Liver (tissue), 9 donors: Measurements from ENCODE around the gene KRT32. TPM values are rescaled to one million over a fixed set of nuclear protein-coding genes. Genes with fewer than 3 reads are reported as not detected.
"Not testable (repeated sequence)": the region's sequence is repeated elsewhere in the genome, so short reads cannot be mapped to it uniquely, and the experiment has no call there.

Source experiments
- DNase-seq: peaks from one replicate; pipeline ENCODE4 v3.0.0-alpha.2; 2017; ENCODE audit warnings: low spot score
- H3K27ac ChIP-seq, 2 donors: one replicate each; pipeline ENCODE4 v1.7.0; 2013; ENCODE audit warnings: inconsistent platforms in 2 of 2, low read length in 2 of 2, control low read depth in 1 of 2, low read depth in 1 of 2, mild to moderate bottlenecking in 1 of 2
- H3K27me3 ChIP-seq, 4 donors: one replicate each; pipeline versions ENCODE4 v1.6.1 to v1.7.0; 2013; ENCODE audit warnings: low read length in 3 of 4, inconsistent platforms in 1 of 4, mild to moderate bottlenecking in 1 of 4, moderate library complexity in 1 of 4; ENCODE audit not compliant: control insufficient read depth in 4 of 4, insufficient read depth in 4 of 4
- H3K36me3 ChIP-seq, 4 donors: one replicate each; pipeline versions ENCODE4 v1.6.1 to v1.7.0; 2013; ENCODE audit warnings: low read length in 3 of 4, mild to moderate bottlenecking in 3 of 4, low read depth in 1 of 4, moderate library complexity in 1 of 4; ENCODE audit not compliant: control insufficient read depth in 4 of 4, insufficient read depth in 3 of 4
- H3K4me1 ChIP-seq, 4 donors: one replicate each; pipeline versions ENCODE4 v1.6.1 to v1.7.0; 2013; ENCODE audit warnings: low read length in 3 of 4, mild to moderate bottlenecking in 3 of 4, moderate library complexity in 1 of 4; ENCODE audit not compliant: control insufficient read depth in 4 of 4, insufficient read depth in 4 of 4
- H3K4me3 ChIP-seq, 3 donors: one replicate each; pipeline versions ENCODE4 v1.6.1 to v1.7.0; 2013; ENCODE audit warnings: low read length in 3 of 3, control low read depth in 1 of 3, low read depth in 1 of 3, mild to moderate bottlenecking in 1 of 3
- H3K9ac ChIP-seq, 2 donors: one replicate each; pipeline ENCODE4 v1.7.0; 2013; ENCODE audit warnings: low read length in 2 of 2, mild to moderate bottlenecking in 2 of 2, moderate library complexity in 2 of 2, control low read depth in 1 of 2, low read depth in 1 of 2
- H3K9me3 ChIP-seq, 4 donors: one replicate each; pipeline versions ENCODE4 v1.6.1 to v1.7.0; 2013; ENCODE audit warnings: low read length in 3 of 4; ENCODE audit not compliant: control insufficient read depth in 4 of 4
- FOXA1 ChIP-seq: IDR thresholded peaks from 2 replicates; pipeline ENCODE4 v1.6.1; 2016; ENCODE audit warnings: antibody characterized with exemption
- GABPA ChIP-seq, 2 donors: IDR thresholded peaks in 1 of 2; conservative IDR thresholded peaks in 1 of 2; 2 replicates each; pipeline ENCODE4 v1.6.1; 2016; ENCODE audit warnings: antibody characterized with exemption in 2 of 2, mild to moderate bottlenecking in 1 of 2, moderate library complexity in 1 of 2
- HNF4A ChIP-seq, 2 donors: conservative IDR thresholded peaks; 2 replicates each; pipeline ENCODE4 v1.6.1; 2016; ENCODE audit warnings: antibody characterized with exemption in 2 of 2, mild to moderate bottlenecking in 2 of 2
- HNF4G ChIP-seq: IDR thresholded peaks from 2 replicates; pipeline ENCODE4 v1.6.1; 2016; ENCODE audit warnings: antibody characterized with exemption
- JUND ChIP-seq, 2 donors: IDR thresholded peaks; 2 replicates each; pipeline ENCODE4 v1.6.1; 2016; ENCODE audit warnings: antibody characterized with exemption in 2 of 2
- MAX ChIP-seq: IDR thresholded peaks from 2 replicates; pipeline ENCODE4 v1.6.1; 2016; ENCODE audit warnings: antibody characterized with exemption
- RAD21 ChIP-seq, 2 donors: IDR thresholded peaks; 2 replicates each; pipeline ENCODE4 v1.6.1; 2016; ENCODE audit warnings: antibody characterized with exemption in 2 of 2, mild to moderate bottlenecking in 2 of 2
- ZBTB33 ChIP-seq: IDR thresholded peaks from 2 replicates; pipeline ENCODE4 v1.6.1; 2016; ENCODE audit warnings: antibody characterized with exemption
- WGBS: extraction: QIAGEN DNeasy Blood & Tissue Kit; methylation state at CpG from one replicate; pipeline ENCODE4 v1.1.7; 2013; 5-methylcytosine and 5-hydroxymethylcytosine counted together
- polyA plus RNA-seq, 2 donors: library from polyadenylated mRNA; stranded (reverse) in 1 of 2; unstranded in 1 of 2; fragments of 200-250 nt in 1 of 2; fragments of >200 nt in 1 of 2; fragmentation: Nextera tagmentation in 1 of 2; extraction: Ambion mirVana in 1 of 2; gene quantifications; one replicate each; pipeline versions ENCODE4 v1.2.1 to v1.2.3, GENCODE V29; 2013 to 2015
- total RNA-seq, 2 donors: library from RNA; depleted of rRNA; stranded (reverse); fragments of >200 nt; gene quantifications; one replicate each; pipeline ENCODE4 v1.2.3, GENCODE V29; 2014
- TF ChIP-seq, protein P1 (sequence below): IDR thresholded peaks from 2 replicates; pipeline ENCODE4 v1.6.1; 2016; ENCODE audit warnings: antibody characterized with exemption, mild to moderate bottlenecking
- donor health status: healthy.
- donor health status: healthy.
- donor health status: healthy.
- donor health status: healthy.
- donor health status: healthy.

The KRT32 gene
- total and polyA plus RNA-seq, 4 donors, result not detected

DNA sequence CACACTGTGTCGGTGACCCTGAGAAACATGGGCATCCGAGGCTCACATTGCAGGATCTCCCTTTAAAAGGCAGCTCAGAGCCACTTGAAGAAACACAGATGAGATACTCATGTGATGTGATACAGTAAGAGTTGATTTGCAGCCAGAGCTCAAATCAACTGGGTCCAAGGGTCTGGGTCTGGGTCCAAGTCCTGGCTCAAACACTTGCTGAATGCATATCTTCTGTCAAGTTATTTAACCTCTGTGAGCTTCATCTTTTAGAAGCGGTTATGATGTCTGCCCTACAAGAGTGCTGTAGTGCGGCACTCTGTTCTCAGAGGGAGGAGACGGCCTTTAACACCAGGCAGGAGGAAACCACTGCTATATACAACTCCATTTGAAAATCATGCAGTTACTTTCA is 32.8 kb downstream of the KRT32 start:
- WGBS, result 69% methylated on average over 5 of the region's 5 CpGs
- Histone ChIP-seq H3K9me3 (no peaks in the 10 kb centered on the region), H3K27me3 (peaks cover 0 to 3% (median 0%) of the 10 kb centered on the region in 4 donors), H3K4me3 (no peak overlapping the region), H3K27ac (no peak overlapping the region), H3K4me1 (no peaks in the 10 kb centered on the region), H3K9ac (no peak overlapping the region), H3K36me3 (no peaks in the 10 kb centered on the region)
- DNase-seq, result no peak
- no peak for TF ChIP-seq HNF4G
- no peak for TF ChIP-seq GABPA (IDR thresholded peaks at IDR 0.05 in 1 of 2, conservative IDR thresholded peaks at IDR 0.05 in 1 of 2)
- no peak for TF ChIP-seq FOXA1
- no peak for TF ChIP-seq ZBTB33

GRCh38 chr17:41434005-41434404 is 33.2 kb downstream of the KRT32 start:
- no peak overlapping the region for H3K4me3 ChIP-seq
- DNase-seq, result no peak
- no peaks in the 10 kb centered on the region for H3K4me1 ChIP-seq

GRCh38 chr17:41433586-41433985 is 33.6 kb downstream of the KRT32 start:
- H3K27me3 ChIP-seq, result peaks cover 0 to 3% (median 0%) of the 10 kb centered on the region in 4 donors
- WGBS, result 55% methylated on average over 4 of the region's 4 CpGs
- H3K36me3 ChIP-seq, result no peaks in the 10 kb centered on the region
- no peak overlapping the region for H3K27ac ChIP-seq
- no peak for DNase-seq
- H3K9me3 ChIP-seq, result no peaks in the 10 kb centered on the region
- no peaks in the 10 kb centered on the region for H3K4me1 ChIP-seq
- H3K4me3 ChIP-seq, result no peak overlapping the region
- TF ChIP-seq HNF4G, result no peak
- TF ChIP-seq RAD21 (IDR thresholded peaks at IDR 0.05), result no peak
- no peak for TF ChIP-seq FOXA1
- no peak for TF ChIP-seq MAX
- TF ChIP-seq, protein P1, sequence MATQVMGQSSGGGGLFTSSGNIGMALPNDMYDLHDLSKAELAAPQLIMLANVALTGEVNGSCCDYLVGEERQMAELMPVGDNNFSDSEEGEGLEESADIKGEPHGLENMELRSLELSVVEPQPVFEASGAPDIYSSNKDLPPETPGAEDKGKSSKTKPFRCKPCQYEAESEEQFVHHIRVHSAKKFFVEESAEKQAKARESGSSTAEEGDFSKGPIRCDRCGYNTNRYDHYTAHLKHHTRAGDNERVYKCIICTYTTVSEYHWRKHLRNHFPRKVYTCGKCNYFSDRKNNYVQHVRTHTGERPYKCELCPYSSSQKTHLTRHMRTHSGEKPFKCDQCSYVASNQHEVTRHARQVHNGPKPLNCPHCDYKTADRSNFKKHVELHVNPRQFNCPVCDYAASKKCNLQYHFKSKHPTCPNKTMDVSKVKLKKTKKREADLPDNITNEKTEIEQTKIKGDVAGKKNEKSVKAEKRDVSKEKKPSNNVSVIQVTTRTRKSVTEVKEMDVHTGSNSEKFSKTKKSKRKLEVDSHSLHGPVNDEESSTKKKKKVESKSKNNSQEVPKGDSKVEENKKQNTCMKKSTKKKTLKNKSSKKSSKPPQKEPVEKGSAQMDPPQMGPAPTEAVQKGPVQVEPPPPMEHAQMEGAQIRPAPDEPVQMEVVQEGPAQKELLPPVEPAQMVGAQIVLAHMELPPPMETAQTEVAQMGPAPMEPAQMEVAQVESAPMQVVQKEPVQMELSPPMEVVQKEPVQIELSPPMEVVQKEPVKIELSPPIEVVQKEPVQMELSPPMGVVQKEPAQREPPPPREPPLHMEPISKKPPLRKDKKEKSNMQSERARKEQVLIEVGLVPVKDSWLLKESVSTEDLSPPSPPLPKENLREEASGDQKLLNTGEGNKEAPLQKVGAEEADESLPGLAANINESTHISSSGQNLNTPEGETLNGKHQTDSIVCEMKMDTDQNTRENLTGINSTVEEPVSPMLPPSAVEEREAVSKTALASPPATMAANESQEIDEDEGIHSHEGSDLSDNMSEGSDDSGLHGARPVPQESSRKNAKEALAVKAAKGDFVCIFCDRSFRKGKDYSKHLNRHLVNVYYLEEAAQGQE, result no peak
- no peak for TF ChIP-seq JUND (IDR thresholded peaks at IDR 0.05)
- no peak for TF ChIP-seq ZBTB33
- no peak overlapping the region for H3K9ac ChIP-seq

More at GRCh38 chr17:41434005-41434404, 33.2 kb downstream of the KRT32 start:
- peaks cover 0 to 3% (median 0%) of the 10 kb centered on the region in 4 donors for H3K27me3 ChIP-seq
- WGBS, result 47% methylated on average over 4 of the region's 4 CpGs
- no peaks in the 10 kb centered on the region for H3K36me3 ChIP-seq
- H3K9ac ChIP-seq, result no peak overlapping the region
- H3K9me3 ChIP-seq, result no peaks in the 10 kb centered on the region
- no peak for TF ChIP-seq HNF4A (conservative IDR thresholded peaks at IDR 0.05)
- H3K27ac ChIP-seq, result no peak overlapping the region

- WGBS, result 57% methylated on average over 9 of the region's 9 CpGs
- H3K27ac ChIP-seq, result not testable (repeated sequence)
Observed at GRCh38 chr17:41430376-41430775, 36.8 kb downstream of the KRT32 start.

More at GRCh38 chr17:41430376-41430775, 36.8 kb downstream of the KRT32 start:
- not testable (repeated sequence) for H3K9me3 ChIP-seq, H3K4me1 ChIP-seq, H3K27me3 ChIP-seq, H3K9ac ChIP-seq, H3K4me3 ChIP-seq, H3K36me3 ChIP-seq, DNase-seq
